Activated CD8-positive, alpha-beta T cell treated with anti-CD3 and anti-CD28 coated beads for 36 hours (primary cell): ENCODE measurements around the gene RFNG. TPM values are rescaled to one million over a fixed set of nuclear protein-coding genes. Genes with fewer than 3 reads are reported as not detected.

ENCODE experiments used
- ATAC-seq: fragments of 200-7000 bp; cut with Tn5 transposase; one replicate; pipeline ENCODE4 v1.10.0; 2021; ENCODE audit warnings: mild to moderate bottlenecking, moderate library complexity
- CTCF ChIA-PET: fragments of 350-600 bp; sonication (Branson Sonifier 250); formaldehyde crosslinking; loops from one replicate; lab custom pipeline; 2021; ENCODE audit warnings: antibody characterized with exemption; lab: Charles Lee
- POLR2A ChIA-PET: fragments of 350-600 bp; sonication (Branson Sonifier 250); formaldehyde crosslinking; loops from one replicate; lab custom pipeline; 2021; ENCODE audit warnings: antibody characterized with exemption; lab: Charles Lee
- DNase-seq: peaks from one replicate; pipeline ENCODE4 v3.0.0-alpha.2; 2020
- H3K27ac Mint-ChIP-seq: one replicate; pipeline ENCODE4 v1.8.0; 2021; ENCODE audit warnings: mild to moderate bottlenecking, mixed read lengths
- H3K27me3 Mint-ChIP-seq: one replicate; pipeline ENCODE4 v1.8.0; 2021; ENCODE audit warnings: mixed read lengths
- H3K36me3 Mint-ChIP-seq: one replicate; pipeline ENCODE4 v1.8.0; 2021; ENCODE audit warnings: low read depth, mixed read lengths
- H3K4me1 Mint-ChIP-seq: one replicate; pipeline ENCODE4 v1.8.0; 2021; ENCODE audit warnings: low read depth, mixed read lengths
- H3K4me3 Mint-ChIP-seq: one replicate; pipeline ENCODE4 v1.8.0; 2021; ENCODE audit warnings: mild to moderate bottlenecking, moderate library complexity, mixed read lengths
- H3K9me3 Mint-ChIP-seq: one replicate; pipeline ENCODE4 v1.8.0; 2021; ENCODE audit warnings: mixed read lengths
- intact Hi-C: fragments of 100-400 bp; cut with micrococcal nuclease; formaldehyde crosslinking; loops from one replicate; pipeline ENCODE4 v1.10.0; 2022
- total RNA-seq, 2 experiments: library from RNA; stranded (reverse); gene quantifications; one replicate each; pipeline ENCODE4 v1.2.3, GENCODE V29; 2021
- TF ChIP-seq, protein P1 (sequence below): fragments of 200-600 bp; IDR thresholded peaks from one replicate; pipeline ENCODE4 v1.8.0; 2022; ENCODE audit warnings: antibody characterized with exemption, mild to moderate bottlenecking

RFNG gene
- total RNA-seq, 2 experiments from 2014 or later: 14.2 to 15.3 TPM

DNA sequence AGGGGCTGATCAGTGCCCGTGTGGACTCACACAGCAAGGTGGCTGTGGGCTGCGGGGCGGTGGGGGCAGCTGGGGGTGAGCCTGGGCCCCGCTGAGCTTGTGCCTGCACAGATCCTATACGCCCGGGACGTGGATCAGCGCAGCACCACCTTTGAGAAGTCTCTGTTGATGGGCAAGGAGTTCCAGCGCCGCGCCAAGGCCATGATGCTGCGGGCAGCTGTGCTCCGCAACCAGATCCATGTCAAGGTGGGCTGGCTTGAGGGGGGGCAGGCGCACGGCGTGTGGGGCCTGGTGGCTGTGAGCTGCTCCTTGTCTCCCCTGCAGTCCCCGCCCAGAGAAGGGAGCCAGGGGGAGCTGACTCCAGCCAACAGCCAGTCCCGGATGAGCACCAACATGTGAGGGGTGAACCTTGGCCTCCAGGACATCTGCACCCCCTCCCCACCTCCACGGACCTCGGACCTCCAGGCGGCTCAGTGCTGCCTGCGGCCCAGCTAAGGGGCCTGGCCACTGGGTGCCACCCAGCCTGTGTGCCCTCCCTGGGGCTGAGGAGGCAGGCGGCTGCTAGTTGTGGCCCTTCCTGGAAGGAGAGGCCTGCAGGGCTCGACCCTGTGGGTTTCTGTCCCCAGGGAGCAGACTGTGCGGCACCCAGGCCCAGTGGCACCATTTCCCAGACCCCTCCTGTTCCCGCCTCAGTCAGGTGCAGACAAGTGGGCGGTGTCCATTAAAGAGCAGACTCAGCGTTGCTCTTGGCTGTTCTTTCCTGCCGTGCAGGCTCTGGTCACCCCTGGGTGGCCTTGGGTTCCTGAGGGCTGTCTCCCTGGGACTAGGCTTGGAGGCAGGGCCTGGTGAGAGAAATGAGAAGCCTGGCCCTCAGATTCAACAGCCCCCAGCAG lies 5.4 kb upstream of the RFNG start:
- ChIA-PET CTCF (interaction anchor here (1.3 kb wide), 1 partner anchor 27 kb away, joined by 4 read pairs; no protein-coding TSS in a partner anchor), POLR2A (interaction anchor here (0.6 to 9.3 kb wide), 5 partner anchors 7 to 39 kb away, joined by 3 to 98 read pairs (median 4); partner anchors contain the start of gene DUS1L)
- H3K9me3 Mint-ChIP-seq: no peaks in the 10 kb centered on the region
- peaks cover 3% of the 10 kb centered on the region for H3K36me3 Mint-ChIP-seq
- no peak overlapping the region for H3K27ac Mint-ChIP-seq
- TF ChIP-seq, protein P1, sequence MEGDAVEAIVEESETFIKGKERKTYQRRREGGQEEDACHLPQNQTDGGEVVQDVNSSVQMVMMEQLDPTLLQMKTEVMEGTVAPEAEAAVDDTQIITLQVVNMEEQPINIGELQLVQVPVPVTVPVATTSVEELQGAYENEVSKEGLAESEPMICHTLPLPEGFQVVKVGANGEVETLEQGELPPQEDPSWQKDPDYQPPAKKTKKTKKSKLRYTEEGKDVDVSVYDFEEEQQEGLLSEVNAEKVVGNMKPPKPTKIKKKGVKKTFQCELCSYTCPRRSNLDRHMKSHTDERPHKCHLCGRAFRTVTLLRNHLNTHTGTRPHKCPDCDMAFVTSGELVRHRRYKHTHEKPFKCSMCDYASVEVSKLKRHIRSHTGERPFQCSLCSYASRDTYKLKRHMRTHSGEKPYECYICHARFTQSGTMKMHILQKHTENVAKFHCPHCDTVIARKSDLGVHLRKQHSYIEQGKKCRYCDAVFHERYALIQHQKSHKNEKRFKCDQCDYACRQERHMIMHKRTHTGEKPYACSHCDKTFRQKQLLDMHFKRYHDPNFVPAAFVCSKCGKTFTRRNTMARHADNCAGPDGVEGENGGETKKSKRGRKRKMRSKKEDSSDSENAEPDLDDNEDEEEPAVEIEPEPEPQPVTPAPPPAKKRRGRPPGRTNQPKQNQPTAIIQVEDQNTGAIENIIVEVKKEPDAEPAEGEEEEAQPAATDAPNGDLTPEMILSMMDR: no peak
- H3K4me3 Mint-ChIP-seq: no peak overlapping the region
- ATAC-seq (no peak), DNase-seq (no peak)
- H3K27me3 Mint-ChIP-seq: no peaks in the 10 kb centered on the region
- intact Hi-C loops: no loop called here
- peaks cover 10% of the 10 kb centered on the region for H3K4me1 Mint-ChIP-seq

DNA sequence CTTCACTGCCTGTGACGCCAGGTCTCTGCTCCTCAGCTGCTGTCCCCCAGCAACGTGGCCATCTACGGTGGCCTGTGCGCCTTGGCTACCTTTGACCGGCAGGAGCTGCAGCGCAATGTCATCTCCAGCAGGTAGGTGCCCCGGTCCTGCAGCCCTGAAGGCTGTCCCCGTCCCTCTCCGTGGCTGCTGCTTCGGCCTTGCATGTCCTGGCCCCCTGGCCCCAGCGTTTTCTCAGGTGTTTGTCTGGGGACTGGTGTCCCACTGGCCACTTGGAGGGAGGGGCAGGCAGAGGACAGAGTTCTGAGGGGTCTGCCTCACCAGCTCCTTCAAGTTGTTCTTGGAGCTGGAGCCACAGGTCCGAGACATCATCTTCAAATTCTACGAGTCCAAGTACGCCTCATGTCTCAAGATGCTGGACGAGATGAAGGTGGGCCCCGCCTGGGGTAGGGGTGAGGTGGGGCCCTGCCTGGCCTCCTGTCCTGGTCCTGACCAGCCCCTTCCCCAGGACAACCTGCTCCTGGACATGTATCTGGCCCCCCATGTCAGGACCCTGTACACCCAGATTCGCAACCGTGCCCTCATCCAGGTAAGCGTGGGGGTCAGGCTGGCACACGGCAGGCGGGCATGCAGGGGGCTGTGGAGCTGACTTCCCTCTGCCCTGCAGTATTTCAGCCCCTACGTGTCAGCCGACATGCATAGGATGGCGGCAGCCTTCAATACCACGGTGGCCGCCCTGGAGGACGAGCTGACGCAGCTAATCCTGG lies 4.5 kb upstream of the RFNG start:
- peaks cover 3% of the 10 kb centered on the region for H3K36me3 Mint-ChIP-seq
- POLR2A ChIA-PET: interaction anchor here (0.6 to 9.3 kb wide), 7 partner anchors 8 to 42 kb away, joined by 3 to 98 read pairs (median 4); partner anchors contain the start of gene DUS1L
- CTCF ChIA-PET: interaction anchor here (1.3 kb wide), 1 partner anchor 26 kb away, joined by 4 read pairs; no protein-coding TSS in a partner anchor

DNA sequence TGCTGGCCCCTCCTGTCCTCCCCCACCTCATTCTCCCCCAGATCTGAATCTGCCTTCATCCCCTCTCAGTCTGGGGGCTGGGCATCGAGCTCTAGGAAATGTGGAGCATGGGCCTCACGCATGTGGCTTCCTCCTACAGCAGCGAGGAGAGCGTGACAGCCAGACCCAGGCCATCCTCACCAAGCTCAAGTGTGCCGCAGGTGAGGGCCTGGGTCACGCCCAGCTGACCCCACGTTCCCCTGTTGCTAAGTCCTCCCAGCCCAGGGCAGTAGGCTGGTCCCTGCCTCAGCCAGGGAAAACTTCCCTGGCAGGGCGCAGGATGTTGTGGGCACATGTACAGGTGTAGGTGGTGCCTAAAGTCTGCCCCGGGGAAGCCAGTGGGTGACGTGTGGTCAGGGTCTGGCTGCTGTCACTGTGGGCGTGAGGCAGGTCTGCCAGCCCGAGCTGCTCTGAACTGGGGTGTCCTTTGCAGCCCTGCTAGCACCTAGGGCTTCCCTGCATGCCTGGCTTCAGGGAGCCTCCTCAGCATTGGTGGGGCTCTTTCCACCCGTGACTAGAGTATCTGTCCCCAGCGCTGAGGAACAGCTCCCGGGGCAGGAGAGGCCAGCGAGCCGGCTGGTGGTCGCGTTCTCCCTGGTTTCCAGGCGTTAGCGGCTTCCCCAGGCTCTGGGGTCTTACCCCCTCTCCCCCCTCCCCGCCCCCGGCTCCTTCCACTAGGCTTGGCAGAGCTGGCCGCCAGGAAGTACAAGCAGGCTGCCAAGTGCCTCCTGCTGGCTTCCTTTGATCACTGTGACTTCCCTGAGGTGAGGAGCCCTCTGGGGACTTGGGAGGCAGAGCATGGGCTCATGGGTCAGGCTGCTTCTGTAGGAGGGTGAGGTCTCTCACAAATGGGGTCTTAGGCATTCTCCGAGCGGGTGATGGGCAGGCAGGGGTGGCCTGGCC lies 3.7 kb upstream of the RFNG start:
- peaks cover 16% of the 10 kb centered on the region for H3K4me1 Mint-ChIP-seq
- no peaks in the 10 kb centered on the region for H3K27me3 Mint-ChIP-seq
- DNase-seq (no peak), ATAC-seq (no peak)
- peaks cover 3% of the 10 kb centered on the region for H3K36me3 Mint-ChIP-seq
- intact Hi-C loops: no loop called here
- no peaks in the 10 kb centered on the region for H3K9me3 Mint-ChIP-seq
- TF ChIP-seq, protein P1: no peak
- CTCF ChIA-PET: interaction anchor here (1.3 kb wide), 1 partner anchor 26 kb away, joined by 4 read pairs; no protein-coding TSS in a partner anchor
- POLR2A ChIA-PET: interaction anchor here (0.9 to 9.3 kb wide), 5 partner anchors 9 to 72 kb away, joined by 3 to 98 read pairs (median 4); partner anchors contain the start of gene DUS1L
- no peak overlapping the region for H3K4me3 Mint-ChIP-seq
- H3K27ac Mint-ChIP-seq: peak overlapping the region; percentile 16

More for the DNA sequence above, 4.5 kb upstream of the RFNG start:
- intact Hi-C loops: no loop called here
- Mint-ChIP-seq H3K4me3 (no peak overlapping the region), H3K4me1 (peaks cover 10% of the 10 kb centered on the region), H3K9me3 (no peaks in the 10 kb centered on the region), H3K27ac (no peak overlapping the region), H3K27me3 (no peaks in the 10 kb centered on the region)
- DNase-seq: no peak
- TF ChIP-seq, protein P1: no peak
- no peak for ATAC-seq

DNA sequence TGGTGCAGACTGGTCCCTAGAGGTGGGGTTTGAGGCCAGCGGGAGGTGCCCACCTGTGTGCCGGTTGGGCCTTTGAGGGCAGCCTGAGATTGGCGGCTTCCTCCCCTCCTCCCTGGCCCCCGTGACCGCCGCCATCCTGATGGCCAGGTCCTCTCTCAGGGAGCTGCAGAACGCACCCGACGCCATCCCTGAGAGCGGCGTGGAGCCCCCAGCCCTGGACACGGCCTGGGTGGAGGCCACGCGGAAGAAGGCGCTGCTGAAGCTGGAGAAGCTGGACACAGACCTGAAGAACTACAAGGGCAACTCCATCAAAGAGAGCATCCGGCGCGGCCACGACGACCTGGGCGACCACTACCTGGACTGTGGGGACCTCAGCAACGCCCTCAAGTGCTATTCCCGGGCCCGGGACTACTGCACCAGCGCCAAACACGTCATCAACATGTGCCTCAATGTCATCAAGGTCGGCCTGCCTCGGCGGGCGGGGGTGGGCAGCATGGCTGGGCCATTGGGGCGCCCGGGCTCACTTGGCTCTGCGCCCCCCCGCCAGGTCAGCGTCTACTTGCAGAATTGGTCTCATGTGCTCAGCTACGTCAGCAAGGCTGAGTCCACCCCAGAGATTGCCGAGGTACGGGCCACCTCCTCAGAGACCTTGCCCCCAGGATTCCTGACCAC lies 2.9 kb upstream of the RFNG start:
- ChIA-PET POLR2A (interaction anchor here (1.1 to 9.3 kb wide), 4 partner anchors 9 to 73 kb away, joined by 3 to 98 read pairs (median 4); partner anchors contain the start of gene DUS1L), CTCF (no interaction called here)
- no peaks in the 10 kb centered on the region for H3K27me3 Mint-ChIP-seq
- no peak overlapping the region for H3K4me3 Mint-ChIP-seq
- TF ChIP-seq, protein P1: no peak
- DNase-seq (no peak), ATAC-seq (no peak)
- H3K4me1 Mint-ChIP-seq: peaks cover 19% of the 10 kb centered on the region
- H3K36me3 Mint-ChIP-seq: peaks cover 2% of the 10 kb centered on the region
- intact Hi-C loops: no loop called here
- no peaks in the 10 kb centered on the region for H3K9me3 Mint-ChIP-seq
- H3K27ac Mint-ChIP-seq: peak overlapping the region; percentile 16
